IMR-90 (cell line): ENCODE measurements around the gene MYH1. TPM values are rescaled to one million over a fixed set of nuclear protein-coding genes. Genes with fewer than 3 reads are reported as not detected.

Source experiments
- ATAC-seq: fragments of 200-7000 bp; cut with Tn5 transposase; 2 replicates; pipeline ENCODE4 v1.9.1; 2020; ENCODE audit warnings: low read depth, mild to moderate bottlenecking, moderate library complexity
- BruUV-seq: library from RNA; stranded (reverse); fragments of 400-500 nt; replicated peaks from 2 replicates; lab custom pipeline; 2021; lab: Mats Ljungman, UMichigan
- CTCF ChIA-PET: fragments of 300-600 bp; formaldehyde crosslinking; extraction: SDS; loops from one replicate; lab custom pipeline; 2021; ENCODE audit warnings: antibody characterized with exemption; lab: Yijun Ruan, JAX
- POLR2A ChIA-PET: fragments of 300-600 bp; sonication (Branson Sonifier 250); formaldehyde crosslinking; loops from one replicate; lab custom pipeline; 2022; ENCODE audit warnings: antibody characterized with exemption; ENCODE audit not compliant: unreplicated experiment; lab: Charles Lee
- DNase-seq: peaks from one replicate; pipeline ENCODE4 v3.0.0; 2013
- H2AFZ ChIP-seq: replicated peaks from 2 replicates; pipeline ENCODE3; 2013; ENCODE audit warnings: low read length, mild to moderate bottlenecking; ENCODE audit not compliant: poor library complexity
- H2AK5ac ChIP-seq: 2 replicates; pipeline ENCODE4 v1.6.1; 2013; ENCODE audit warnings: low read depth, low read length, inconsistent platforms
- H2AK9ac ChIP-seq: replicated peaks from 2 replicates; pipeline ENCODE3; 2013; ENCODE audit warnings: mild to moderate bottlenecking, low read depth, low read length, moderate library complexity; ENCODE audit not compliant: poor library complexity
- H2BK120ac ChIP-seq: 2 replicates; pipeline ENCODE4 v1.6.1; 2013; ENCODE audit warnings: low read depth, low read length, inconsistent platforms
- H2BK15ac ChIP-seq: 3 replicates; pipeline ENCODE4 v1.6.1; 2013; ENCODE audit warnings: low read depth, low read length, inconsistent platforms
- H2BK20ac ChIP-seq: 2 replicates; pipeline ENCODE4 v1.6.1; 2013; ENCODE audit warnings: low read depth, mild to moderate bottlenecking, inconsistent platforms, low read length, moderate library complexity
- H2BK5ac ChIP-seq: 2 replicates; pipeline ENCODE4 v1.6.1; 2013; ENCODE audit warnings: mild to moderate bottlenecking, low read depth, low read length, inconsistent platforms; ENCODE audit not compliant: poor library complexity, severe bottlenecking
- H3K14ac ChIP-seq: replicated peaks from 2 replicates; pipeline ENCODE4 v1.6.1; 2013; ENCODE audit warnings: low read depth, low read length, inconsistent platforms
- H3K18ac ChIP-seq: 2 replicates; pipeline ENCODE4 v1.6.1; 2013; ENCODE audit warnings: low read depth, low read length, control low read depth
- H3K23ac ChIP-seq: 2 replicates; pipeline ENCODE4 v1.6.1; 2013; ENCODE audit warnings: low read depth, low read length, inconsistent platforms
- H3K27ac ChIP-seq: 2 replicates; pipeline ENCODE4 v1.5.1; 2013; ENCODE audit warnings: mild to moderate bottlenecking, control low read depth, low read length; ENCODE audit not compliant: insufficient read depth
- H3K27me3 ChIP-seq: 2 replicates; pipeline ENCODE4 v1.6.1; 2013; ENCODE audit warnings: low read length; ENCODE audit not compliant: control insufficient read depth, insufficient read depth
- H3K36me3 ChIP-seq: 2 replicates; pipeline ENCODE4 v1.6.1; 2013; ENCODE audit warnings: low read length, mixed read lengths; ENCODE audit not compliant: control insufficient read depth, insufficient read depth
- H3K4ac ChIP-seq: 2 replicates; pipeline ENCODE4 v1.6.1; 2013; ENCODE audit warnings: low read depth, low read length, inconsistent platforms
- H3K4me1 ChIP-seq: 2 replicates; pipeline ENCODE4 v1.6.1; 2013; ENCODE audit warnings: low read length, mixed read lengths; ENCODE audit not compliant: control insufficient read depth, insufficient read depth
- H3K4me2 ChIP-seq: 2 replicates; pipeline ENCODE4 v1.6.1; 2013; ENCODE audit warnings: low read depth, mild to moderate bottlenecking, control low read depth, low read length, moderate library complexity
- H3K4me3 ChIP-seq: 2 replicates; pipeline ENCODE4 v1.5.1; 2013; ENCODE audit warnings: low read depth, mild to moderate bottlenecking, control low read depth, low read length, moderate library complexity; ENCODE audit not compliant: insufficient read depth
- H3K56ac ChIP-seq: 2 replicates; pipeline ENCODE4 v1.6.1; 2013; ENCODE audit warnings: low read length, inconsistent platforms; ENCODE audit not compliant: insufficient read depth; ENCODE audit errors: extremely low read depth
- H3K79me1 ChIP-seq, 2 experiments: 2 replicates each; pipeline ENCODE4 v1.6.1; 2013; ENCODE audit warnings: low read length in 2 of 2, inconsistent platforms in 1 of 2, low read depth in 1 of 2
- H3K9ac ChIP-seq: 2 replicates; pipeline ENCODE4 v1.6.1; 2013; ENCODE audit warnings: low read depth, low read length, control low read depth
- H3K9me1 ChIP-seq: 2 replicates; pipeline ENCODE4 v1.6.1; 2013; ENCODE audit warnings: low read length, inconsistent platforms; ENCODE audit not compliant: insufficient read depth
- H3K9me3 ChIP-seq: 2 replicates; pipeline ENCODE4 v1.6.1; 2013; ENCODE audit warnings: low read length; ENCODE audit not compliant: control insufficient read depth, insufficient read depth
- H4K20me1 ChIP-seq: 2 replicates; pipeline ENCODE4 v1.6.1; 2013; ENCODE audit warnings: low read length, inconsistent platforms; ENCODE audit not compliant: insufficient read depth
- H4K5ac ChIP-seq: 2 replicates; pipeline ENCODE4 v1.6.1; 2013; ENCODE audit warnings: mild to moderate bottlenecking, low read depth, low read length, control low read depth
- H4K8ac ChIP-seq, 2 experiments: 2 replicates each; pipeline ENCODE4 v1.6.1; 2013; ENCODE audit warnings: low read depth in 2 of 2, low read length in 2 of 2, control low read depth in 1 of 2, inconsistent platforms in 1 of 2
- H4K91ac ChIP-seq: 2 replicates; pipeline ENCODE4 v1.6.1; 2013; ENCODE audit warnings: low read depth, low read length, inconsistent platforms; ENCODE audit not compliant: insufficient read depth
- BHLHE40 ChIP-seq: fragments of 150-350 bp; IDR thresholded peaks from 2 replicates; pipeline ENCODE4 v1.6.1; 2016; ENCODE audit warnings: mild to moderate bottlenecking, low read depth, low read length
- CEBPB ChIP-seq: IDR thresholded peaks from 2 replicates; pipeline ENCODE4 v1.6.1; 2012; ENCODE audit warnings: low read depth, low read length, improper control_type of control experiment
- ELK1 ChIP-seq: fragments of 150-350 bp; IDR thresholded peaks from 2 replicates; pipeline ENCODE4 v1.6.1; 2016; ENCODE audit warnings: low read depth, mild to moderate bottlenecking, low read length, moderate library complexity, borderline replicate concordance
- RCOR1 ChIP-seq: IDR thresholded peaks from 2 replicates; pipeline ENCODE4 v1.6.1; 2012; ENCODE audit warnings: mild to moderate bottlenecking, low read length, improper control_type of control experiment; ENCODE audit not compliant: insufficient replicate concordance
- SMC3 ChIP-seq: fragments of 150-350 bp; IDR thresholded peaks from 2 replicates; pipeline ENCODE4 v1.6.1; 2016; ENCODE audit warnings: low read depth, mild to moderate bottlenecking, antibody characterized with exemption, low read length, moderate library complexity
- WGBS, 2 experiments: methylation state at CpG; one replicate each; pipeline versions ENCODE4 v1.1.5 to v1.1.7; 2013; ENCODE audit warnings: missing lambda C conversion rate in 2 of 2; ENCODE audit not compliant: insufficient read length in 1 of 2; ENCODE audit errors: extremely low coverage in 2 of 2; 5-methylcytosine and 5-hydroxymethylcytosine counted together
- dilution Hi-C: fragments of 300-500 bp; cut with HindIII; formaldehyde crosslinking; loops from one replicate; pipeline ENCODE4 v1.14.3; 2018; ENCODE audit warnings: low sequenced_read_pairs; ENCODE audit not compliant: unreplicated experiment
- in situ Hi-C: fragments of 300-500 bp; cut with MboI; formaldehyde crosslinking; loops from 3 replicates; pipeline ENCODE4 v1.14.3; 2019; ENCODE audit warnings: low sequenced_read_pairs, inconsistent platforms, mixed read lengths
- intact Hi-C: fragments of 100-400 bp; cut with micrococcal nuclease; formaldehyde crosslinking; loops from 2 replicates; pipeline ENCODE4 v1.10.0; 2022
- polyA plus RNA-seq, 3 experiments: library from polyadenylated mRNA; depleted of rRNA; stranded (reverse); fragments of >200 nt; gene quantifications; 2 replicates each; pipeline ENCODE4 v1.2.3, GENCODE V29; 2012; ENCODE audit warnings: low replicate concordance in 1 of 3
- total RNA-seq: library from RNA; depleted of rRNA; stranded (reverse); fragments of >200 nt; gene quantifications from 2 replicates; pipeline ENCODE4 v1.2.3, GENCODE V29; 2012

MYH1 gene
- total and polyA plus RNA-seq, 2 of the 4 experiments (the other 2 are of a cell fraction), result not detected

DNA sequence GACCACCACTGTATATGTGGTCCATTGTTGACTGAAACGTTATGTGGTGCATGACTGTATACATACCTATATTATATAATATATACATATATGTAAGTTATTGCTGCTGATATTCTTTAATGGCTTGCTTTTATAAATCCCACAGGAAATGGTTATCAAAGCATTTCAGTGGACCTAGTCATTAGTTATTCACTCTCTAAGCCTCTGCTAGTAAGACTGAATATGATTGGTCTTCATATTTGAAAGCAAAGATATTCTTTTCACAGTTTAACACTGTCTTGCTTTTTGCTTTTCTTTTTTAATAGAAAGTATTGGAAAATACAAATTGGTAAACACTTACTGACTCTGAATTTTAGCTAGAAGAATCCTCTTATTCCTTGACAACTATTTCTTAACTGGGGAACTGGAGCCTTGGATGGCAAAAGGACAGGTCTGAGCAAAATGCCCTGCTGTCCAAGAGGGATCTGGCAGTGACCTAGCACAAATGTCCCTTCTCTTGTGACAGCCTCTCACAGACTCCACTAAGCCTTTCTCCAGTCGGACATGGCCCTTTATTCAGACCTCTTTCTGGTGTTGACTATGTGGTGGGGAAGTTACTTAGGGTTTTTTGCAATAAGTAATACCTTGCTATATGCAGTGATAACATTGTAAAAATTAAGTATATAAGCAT is 45.8 kb upstream of the MYH1 start:
- H2AFZ ChIP-seq, result no peak overlapping the region

More for the DNA sequence above, 45.8 kb upstream of the MYH1 start:
- H2AK9ac ChIP-seq, result no peak overlapping the region
- no peak overlapping the region for H3K27ac ChIP-seq
- H3K14ac ChIP-seq, result no peak overlapping the region
- no peak for TF ChIP-seq RCOR1
- TF ChIP-seq CEBPB, result no peak
- TF ChIP-seq BHLHE40, result no peak
- no peak for TF ChIP-seq SMC3
- no peak for TF ChIP-seq ELK1
- H2BK20ac ChIP-seq, result no peak overlapping the region
- no peak overlapping the region for H3K4ac ChIP-seq
- H3K23ac ChIP-seq, result no peak overlapping the region
- BruUV-seq, result no TSS peak
- no peak overlapping the region for H3K4me3 ChIP-seq
- H4K91ac ChIP-seq, result no peak overlapping the region
- H3K9me3 ChIP-seq, result no peaks in the 10 kb centered on the region
- in situ Hi-C loops (no loop called here), dilution Hi-C loops (no loop called here), intact Hi-C loops (no loop called here)
- no peak overlapping the region for H3K18ac ChIP-seq
- H4K5ac ChIP-seq, result no peak overlapping the region
- H2BK120ac ChIP-seq, result no peak overlapping the region
- no peaks in the 10 kb centered on the region for H3K27me3 ChIP-seq
- no peak for ATAC-seq
- no peak overlapping the region for H3K56ac ChIP-seq
- no peaks in the 10 kb centered on the region for H4K20me1 ChIP-seq
- H3K4me2 ChIP-seq, result no peak overlapping the region
- no peak overlapping the region for H2BK5ac ChIP-seq
- H3K79me1 ChIP-seq, result no peaks in the 10 kb centered on the region
- H3K9me1 ChIP-seq, result no peaks in the 10 kb centered on the region
- no peaks in the 10 kb centered on the region for H3K36me3 ChIP-seq
- H4K8ac ChIP-seq, result no peak overlapping the region
- no peaks in the 10 kb centered on the region for H3K4me1 ChIP-seq
- CTCF ChIA-PET, result no interaction called here
- POLR2A ChIA-PET, result no interaction called here
- no peak for DNase-seq
- WGBS, 2 experiments, result no CpG with 5 or more reads among the region's 2 CpGs
- H2BK15ac ChIP-seq, result no peak overlapping the region
- H3K9ac ChIP-seq, result no peak overlapping the region
- H2AK5ac ChIP-seq, result no peak overlapping the region
